HG03045 (cell line): ENCODE results near the gene MRS2.

Experiments used
- ATAC-seq: cut with Tn5 transposase; IDR thresholded peaks from one replicate; pipeline ENCODE4 v1.9.1; 2021; ENCODE audit warnings: mild to moderate bottlenecking, moderate library complexity; ENCODE audit not compliant: unreplicated experiment

The MRS2 gene

DNA sequence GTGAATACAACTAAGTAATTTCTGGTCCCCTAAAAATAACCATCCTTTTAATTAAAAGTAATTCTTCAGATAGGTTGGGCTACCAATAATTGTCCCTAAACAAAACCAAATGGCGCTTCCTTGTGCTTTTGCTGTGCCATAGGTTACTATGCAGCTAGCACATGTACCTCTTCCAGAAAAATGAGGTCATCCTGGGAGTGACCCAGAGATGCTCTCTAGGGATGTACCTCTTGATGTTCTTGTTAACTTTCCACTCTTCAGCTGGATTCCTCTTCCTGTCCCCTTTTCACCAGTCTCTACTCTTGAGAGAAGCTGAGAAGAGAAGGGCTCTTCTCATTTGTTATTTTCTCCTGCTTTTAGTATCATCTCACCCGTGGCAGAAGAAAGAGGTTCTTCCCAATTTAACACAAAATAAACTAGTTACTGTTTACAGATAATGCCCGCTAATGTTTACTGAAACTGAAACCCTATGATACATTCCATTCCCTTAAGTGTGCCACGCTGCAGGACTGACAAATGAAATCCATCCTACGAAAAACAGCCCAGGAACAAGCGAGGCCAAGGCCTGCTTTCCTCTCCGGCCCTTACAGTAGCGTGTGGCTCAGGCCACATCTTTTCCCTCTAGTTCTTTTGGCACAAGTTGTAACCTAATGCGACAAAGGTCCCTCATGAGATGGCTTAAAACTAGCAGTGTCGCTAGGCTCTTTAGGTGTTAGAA, 24.2 kb downstream of the MRS2 start:
- ATAC-seq, result no peak

DNA sequence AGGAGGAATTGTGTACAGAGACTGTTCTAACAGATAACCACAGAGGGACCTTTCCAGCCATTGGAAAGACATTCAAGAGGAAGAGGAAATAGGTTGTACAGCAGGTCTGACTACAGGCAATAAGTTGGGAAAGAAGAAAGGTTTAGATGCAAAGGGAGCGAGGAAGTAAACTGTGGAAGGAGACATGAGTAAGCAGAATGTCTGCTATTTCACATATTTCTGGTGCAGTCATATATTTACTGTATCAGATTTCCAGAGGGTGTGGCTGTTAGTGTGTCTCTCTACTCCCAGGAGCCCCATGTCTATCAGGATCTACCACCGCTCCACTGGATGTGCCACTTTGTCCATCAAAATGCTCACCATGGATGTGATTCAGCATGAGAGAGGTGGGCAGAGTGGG, 25.9 kb downstream of the MRS2 start:
- no peak for ATAC-seq

DNA sequence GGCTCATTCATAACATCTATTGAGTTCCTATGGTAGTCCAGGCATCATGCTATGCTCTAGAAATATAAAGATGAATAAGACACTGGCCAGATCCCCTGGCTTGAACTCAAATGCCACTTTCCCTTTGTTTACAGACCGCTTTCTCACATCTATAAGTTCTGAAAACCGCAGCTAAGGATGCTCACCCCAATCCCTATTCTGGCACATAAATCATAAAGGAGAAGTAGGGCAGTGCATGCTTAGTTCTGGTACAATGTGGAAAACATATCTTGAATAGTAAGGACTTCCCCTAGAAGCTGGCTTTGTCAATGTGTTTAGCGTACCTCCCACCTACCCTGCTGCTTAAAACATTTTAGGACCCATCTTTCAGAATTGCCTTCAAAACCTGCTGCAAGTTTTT, 26.4 kb downstream of the MRS2 start:
- no peak for ATAC-seq

DNA sequence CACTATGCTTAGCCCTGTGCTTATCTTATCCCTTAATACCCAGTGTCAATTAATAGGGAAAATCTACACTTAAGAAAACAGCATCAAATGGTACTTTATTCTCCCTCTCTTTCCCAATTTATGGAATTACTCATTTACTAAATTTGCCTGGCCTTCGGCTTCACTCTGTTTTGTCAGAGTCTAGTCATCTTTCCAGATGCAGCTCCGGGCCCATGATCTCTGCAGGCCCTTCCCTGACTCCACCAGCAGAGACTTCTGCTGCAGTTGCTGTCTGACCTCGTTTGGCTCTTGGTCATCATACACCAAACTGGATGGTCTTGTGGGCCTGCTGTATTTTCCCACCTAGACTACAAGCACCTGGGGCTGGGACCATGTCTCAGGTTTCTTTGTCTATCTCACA, 27.4 kb downstream of the MRS2 start:
- no peak for ATAC-seq

DNA sequence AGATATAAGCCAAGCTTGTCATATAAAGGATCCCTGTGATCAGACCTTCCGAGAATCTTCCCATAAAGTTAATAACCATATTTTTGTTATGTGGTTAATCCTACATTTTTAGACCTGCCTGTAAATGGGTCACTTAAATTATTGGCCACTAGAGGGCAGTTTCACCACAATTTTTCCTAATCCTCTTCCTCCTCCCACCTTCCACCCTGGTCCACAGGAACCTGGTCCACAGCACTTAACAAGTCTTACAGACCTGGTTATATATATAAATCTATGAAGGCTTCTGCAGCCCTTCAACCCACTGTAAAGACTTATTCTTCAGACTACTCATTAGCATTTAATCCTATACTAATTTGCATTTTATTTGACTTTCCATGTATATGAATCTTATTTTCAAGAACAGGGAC, 28.3 kb downstream of the MRS2 start:
- no peak for ATAC-seq

DNA sequence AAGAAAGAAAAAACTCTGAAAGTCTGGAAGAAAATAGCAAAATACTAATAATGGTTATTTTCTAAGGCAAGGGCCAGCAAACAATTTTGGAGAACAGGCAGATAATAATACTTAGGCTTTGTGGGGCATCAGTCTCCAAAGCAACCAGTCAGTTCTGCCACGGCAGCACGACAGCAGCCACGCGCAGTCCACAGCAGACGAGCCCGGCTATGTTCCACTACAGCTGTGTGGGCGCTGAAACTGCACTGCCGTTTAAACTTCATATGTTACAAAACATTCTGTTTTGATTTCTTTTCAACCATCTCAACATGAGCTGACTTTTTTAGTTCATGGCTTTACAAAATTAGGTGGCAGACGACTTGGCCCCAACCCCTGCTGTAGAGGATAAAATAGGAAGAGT, 29.9 kb downstream of the MRS2 start:
- no peak for ATAC-seq

DNA sequence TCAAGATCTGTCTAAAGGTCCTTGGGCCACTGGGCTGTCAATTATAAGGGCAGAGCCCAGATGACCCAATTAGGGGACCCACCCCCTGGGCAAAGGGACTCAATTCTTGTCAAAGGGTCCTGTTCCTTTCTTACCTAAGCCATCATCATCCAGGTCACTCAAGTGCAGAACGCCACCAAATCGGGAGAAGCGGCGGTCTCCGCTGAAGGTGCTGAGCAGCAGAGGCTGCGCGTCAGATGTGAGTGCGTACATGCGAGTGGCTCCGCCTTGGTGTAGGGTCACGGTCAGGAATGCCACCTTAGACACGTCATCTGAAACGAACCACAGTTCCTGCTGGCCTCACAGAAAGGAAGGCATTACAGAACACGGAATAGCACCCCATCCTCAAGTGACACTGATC, 34.2 kb downstream of the MRS2 start:
- ATAC-seq, result no peak

DNA sequence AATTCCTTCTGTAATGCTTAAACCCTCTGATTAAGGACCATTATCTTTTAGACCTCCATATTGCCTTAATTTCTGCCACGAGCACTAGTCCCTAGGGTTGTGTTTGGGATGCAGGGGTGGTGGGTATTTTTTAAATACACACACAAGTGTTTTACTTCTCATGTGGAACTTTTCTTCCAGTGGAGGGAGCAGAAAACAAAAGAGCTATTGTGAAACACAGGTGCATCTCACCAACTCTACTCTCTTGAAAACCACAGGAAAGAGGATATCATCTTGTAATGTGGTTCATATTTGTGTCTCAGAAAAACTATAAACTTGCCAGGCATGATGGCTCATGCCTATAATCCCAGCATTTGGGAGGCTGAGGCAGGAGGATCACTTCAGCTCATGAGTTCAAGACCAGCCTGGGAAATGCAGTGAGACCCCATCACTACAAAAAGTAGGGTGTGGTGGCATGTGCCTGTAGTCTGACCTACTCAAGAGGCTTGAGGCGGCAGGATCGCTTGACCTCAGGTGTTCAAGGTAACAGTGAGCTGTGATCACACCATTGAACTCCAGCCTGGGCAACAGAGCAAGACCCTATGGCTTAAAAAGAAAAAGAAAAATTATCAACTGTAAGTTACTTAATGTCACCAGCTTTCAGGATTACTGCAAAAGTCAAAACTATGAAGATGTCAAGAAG, 37.3 kb downstream of the MRS2 start:
- no peak for ATAC-seq

DNA sequence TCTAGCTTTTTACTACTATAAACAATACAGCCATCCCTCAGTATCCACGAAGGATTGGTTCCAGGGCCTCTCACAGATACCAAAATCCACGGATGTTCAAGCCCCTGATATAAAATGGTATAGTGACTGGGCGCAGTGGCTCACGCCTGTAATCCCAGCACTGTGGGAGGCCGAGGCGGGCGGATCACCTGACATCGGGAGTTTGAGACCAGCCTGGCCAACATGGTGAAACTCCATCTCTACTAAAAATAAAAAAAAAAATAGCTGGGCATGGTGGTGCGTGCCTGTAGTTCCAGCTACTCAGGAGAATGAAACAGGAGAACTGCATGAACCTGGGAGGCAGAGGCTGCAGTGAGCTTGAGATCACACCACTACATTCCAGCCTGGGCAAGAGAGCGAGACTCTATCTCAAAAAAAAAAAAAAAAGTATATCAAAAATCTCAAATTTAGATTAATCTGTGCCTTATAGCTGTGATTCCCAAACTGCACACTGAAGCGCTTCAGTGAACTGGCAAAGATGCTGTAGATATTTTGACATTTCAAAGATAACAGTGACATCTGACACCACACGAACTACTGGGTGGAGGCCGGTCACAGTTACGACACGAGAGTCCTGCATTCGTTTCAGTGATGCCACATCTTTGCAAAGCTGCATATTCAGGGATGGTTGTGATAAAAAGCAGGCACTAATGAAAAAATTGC, 38.3 kb downstream of the MRS2 start:
- ATAC-seq, result no peak

DNA sequence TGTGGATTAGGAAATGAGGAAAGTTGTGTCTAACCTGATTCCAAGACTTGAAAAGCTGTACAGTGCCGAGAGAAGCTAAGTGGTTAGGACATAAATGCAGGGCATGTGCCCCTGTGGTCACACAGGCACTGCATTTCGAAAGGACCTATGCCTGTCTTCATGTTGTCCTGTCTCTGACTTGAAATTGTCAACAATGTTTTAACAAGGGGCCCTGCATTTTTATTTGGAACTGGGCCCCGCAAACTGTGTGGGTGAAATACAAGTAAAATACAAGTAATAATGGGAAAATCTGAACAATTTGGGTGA, 38.8 kb downstream of the MRS2 start:
- ATAC-seq, result no peak

DNA sequence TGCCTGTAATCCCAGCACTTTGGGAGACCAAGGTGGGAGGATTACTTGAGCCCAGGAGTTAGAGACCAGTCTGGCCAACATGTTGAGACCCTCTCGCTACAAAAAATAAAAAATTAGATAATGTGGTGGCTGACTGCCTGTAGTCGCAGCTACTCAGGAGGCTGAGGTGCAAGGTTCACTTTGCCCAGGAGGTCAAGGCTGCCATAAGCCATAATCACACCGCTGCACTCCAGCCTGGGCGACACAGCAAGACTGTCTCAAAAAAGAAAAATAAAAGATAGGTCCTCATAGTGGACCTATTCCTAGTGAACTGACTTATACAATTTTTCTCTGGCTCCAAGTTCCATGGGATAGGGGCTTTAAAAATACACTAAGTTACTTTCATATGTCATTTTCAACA, 41.9 kb downstream of the MRS2 start:
- no peak for ATAC-seq

DNA sequence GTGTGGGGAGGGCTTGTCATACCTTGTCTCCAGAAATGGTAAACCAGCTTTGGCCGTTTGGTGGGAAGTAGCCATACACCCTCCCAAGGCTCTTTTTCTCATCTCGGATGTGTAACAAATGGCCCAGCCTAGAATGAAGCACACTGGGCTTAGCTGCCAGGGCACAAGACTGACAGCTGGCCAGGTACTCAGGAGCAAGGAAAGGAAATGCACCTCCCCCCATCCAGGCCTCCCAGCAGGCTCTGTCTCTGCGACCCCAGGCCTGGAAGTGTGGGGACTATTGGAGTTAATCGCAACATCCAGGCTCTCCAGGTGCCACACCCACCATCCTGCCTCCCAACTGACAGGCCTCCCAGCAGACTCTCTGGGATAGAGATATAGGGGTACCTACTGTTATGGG, 43.0 kb downstream of the MRS2 start:
- ATAC-seq, result no peak

DNA sequence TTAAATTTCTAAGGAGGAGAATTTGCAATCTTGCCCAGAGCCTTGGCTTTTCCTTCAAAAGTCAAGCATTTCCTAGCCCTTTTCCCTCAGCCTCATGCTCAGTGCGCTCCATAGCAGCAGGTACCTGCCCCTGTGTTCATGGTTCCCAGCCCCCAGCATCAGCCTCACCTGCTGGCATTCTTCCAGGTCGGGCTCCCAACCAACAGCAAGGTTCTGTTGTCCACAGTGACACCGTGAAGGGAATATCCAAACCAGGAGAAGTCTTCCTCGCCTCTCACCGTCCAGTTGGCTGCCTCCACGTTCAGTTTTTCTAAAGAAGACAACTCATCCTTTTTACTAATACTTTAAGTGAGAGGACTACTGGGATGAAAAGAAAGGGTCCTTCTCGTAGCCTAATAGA, 43.9 kb downstream of the MRS2 start:
- ATAC-seq, result no peak

DNA sequence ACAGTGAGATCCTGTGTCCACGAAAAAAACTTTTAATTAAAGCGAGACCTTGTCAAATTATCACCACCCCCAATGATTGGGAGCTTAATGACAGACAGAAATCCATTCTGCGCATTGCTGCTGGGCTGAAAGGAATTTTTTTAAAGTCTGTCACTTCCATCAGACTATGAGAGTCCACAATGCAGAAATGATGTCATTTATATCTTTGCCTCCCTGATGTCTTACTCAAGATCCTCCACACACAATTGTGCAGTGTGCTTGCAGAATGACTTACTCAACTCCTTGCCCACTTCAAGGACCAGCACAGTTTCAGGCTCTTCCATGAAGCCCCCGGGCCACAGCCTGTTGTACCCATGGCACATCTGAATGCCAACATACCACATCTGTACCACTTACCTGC, 45.7 kb downstream of the MRS2 start:
- ATAC-seq, result no peak

DNA sequence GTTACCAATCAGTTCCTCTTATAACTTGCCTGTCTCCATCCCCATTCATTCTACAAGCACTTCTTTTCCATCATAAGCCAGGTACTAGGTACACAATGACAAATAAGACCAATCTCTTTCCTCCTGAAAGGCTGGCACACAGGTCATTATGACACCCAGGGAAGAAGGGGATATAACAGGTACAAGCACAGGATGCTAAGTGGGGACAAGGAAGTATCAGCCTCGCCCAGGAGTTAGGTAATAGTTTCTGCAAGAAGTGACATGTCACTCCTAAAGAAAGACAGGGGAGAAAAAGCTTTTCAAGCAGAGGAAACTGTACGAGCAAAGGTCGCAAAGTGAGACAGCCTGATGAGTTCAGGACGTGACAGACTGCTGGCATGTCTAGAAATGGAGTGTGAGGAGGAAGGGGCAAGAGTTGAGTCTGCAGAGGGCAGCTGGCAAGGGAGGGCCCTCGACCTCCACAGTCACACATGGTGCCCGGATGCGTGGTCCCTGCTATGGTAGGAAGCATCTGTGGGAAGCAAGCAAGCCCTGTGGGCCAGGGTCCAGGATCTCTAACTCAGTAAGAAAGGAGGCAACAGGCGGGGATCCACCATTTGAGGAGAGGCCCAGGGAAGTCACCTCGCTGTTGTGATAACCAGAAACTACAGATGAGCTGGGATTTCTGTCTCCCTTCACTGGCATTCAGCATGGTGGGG, 46.2 kb downstream of the MRS2 start:
- no peak for ATAC-seq

DNA sequence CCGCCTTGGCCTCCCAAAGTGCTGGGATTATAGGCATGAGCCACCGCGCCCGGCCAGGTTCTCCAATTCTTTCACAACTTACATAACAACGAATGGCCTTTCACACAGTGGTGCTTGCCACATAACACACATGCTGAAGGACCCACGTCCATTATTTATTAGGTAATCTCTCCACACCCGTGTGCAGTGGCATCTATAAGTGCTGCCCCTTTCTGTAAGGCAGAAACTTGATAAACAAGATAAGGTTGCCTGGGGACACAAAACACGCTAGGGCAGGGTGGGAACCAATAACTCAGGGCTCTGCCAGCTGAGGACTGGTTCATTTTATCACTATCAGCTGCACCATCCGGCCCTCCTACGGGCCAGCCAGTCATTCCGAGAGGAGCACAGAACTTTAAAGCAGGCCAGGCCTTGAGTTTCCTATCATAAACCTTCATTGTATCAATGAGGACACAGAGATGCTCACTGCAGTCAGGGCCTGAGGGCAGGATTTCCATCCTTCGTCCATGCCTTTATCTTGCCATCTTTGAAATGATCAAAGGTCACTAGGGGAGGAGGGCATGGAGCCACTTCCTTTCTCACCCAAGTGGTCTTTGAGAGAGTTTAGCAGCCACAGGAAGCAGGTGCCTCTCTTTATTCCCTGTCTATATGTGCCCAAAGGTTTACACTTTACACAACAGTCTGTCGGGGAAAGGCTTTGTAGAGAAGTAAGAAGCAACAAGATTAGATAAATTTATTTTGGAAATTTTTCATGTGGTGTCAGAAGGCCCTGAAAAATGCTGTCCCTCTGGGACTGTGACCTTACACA, 49.0 kb downstream of the MRS2 start:
- ATAC-seq, result no peak

DNA sequence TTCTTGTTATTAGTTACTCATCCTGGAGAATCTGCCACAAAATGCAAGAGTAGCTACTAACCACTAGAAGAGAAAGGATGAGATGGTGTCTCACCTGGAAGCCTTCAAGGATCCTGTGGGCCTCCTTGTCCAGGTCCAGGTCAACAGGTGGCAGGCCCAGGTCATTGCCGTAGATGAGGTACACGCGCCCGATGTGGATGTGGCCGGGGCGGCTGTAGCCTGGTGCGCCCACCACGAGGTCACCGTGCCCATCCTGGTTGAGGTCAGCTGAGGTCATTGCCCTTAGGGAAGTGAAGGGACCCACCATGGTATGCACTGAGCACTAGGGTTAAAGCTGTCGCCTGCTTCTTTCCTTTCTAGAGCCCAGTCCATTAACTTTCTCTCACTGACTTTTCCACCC, 51.2 kb downstream of the MRS2 start:
- ATAC-seq, result no peak

DNA sequence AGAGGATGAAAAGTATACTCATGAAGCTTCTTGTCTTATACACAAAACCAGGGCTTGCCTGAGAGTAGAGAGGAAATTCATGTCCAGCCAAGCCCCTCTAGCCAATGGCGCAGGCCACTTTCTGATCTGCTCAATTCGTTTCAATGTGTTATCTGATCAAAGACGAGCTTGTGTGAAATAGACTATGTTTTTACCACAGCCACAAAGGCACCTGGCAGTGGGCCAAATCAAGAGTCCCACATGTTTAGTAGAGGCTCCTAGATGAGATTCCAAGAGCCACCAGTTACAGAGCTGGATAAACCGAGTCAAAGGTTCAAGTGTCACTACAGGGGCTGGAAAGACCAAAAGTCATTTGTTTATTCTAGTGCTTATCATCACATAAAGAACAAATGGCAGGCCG, 51.7 kb downstream of the MRS2 start:
- ATAC-seq, result no peak

DNA sequence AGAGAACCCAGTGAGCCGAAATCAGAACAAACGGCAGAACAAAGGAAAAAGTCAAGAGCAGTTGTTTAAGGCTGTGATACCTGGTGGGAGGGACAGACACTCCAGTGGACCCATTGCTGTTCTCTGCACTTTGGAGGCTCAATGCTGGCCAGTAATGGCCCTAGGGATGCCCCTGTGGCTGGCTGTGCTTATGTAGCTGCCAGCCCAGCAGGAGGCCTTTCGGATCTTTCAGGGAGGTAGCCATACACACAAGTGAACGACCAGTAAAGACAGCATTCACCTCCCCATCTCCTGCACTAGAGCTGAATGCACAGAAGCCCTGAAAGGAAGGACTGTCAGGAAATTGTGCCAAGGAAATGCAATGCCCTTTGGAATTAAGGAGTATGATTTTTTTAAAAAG, 52.3 kb downstream of the MRS2 start:
- ATAC-seq, result no peak

DNA sequence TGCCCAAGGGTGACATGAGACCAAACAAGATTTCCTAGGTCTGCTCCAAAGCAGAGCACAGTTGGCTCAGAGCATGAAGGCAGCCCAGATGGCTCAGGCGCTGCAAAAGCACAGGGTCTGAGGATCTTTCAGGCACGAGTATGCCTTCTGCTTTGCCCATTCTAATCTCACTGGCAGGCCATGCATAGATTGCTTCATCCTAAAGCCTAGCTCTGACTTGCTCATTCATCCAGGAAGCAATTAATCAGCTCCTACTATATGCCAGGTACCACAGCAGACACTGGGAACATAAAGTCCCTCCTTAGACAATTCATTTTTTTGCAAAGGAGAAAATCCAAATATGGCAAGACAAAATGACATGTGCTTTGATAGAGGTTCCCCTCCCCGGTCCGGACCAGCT, 55.4 kb downstream of the MRS2 start:
- ATAC-seq, result no peak

DNA sequence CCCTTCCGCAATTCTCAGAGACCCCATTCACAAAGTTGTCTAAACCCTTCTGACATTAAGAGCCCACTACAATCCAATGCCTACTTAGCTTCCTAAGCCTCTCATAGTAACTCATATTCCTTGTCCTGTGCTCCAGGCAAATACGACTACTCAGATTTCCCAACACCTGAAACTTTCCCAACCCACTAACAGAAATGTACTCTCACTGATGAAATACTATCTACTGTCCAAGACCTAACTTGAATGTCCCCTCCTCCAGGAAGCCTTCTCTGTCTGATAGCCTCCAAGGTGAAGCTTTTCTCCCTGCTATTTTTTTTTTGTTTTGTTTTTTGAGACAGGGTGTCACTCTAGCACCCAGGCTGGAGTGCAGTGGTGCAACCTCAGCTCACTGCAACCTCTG, 56.2 kb downstream of the MRS2 start:
- ATAC-seq, result no peak
